ENCODE measurements around the gene FADS1. TPM values are rescaled to one million over a fixed set of nuclear protein-coding genes. Genes with fewer than 3 reads are reported as not detected.

The FADS1 gene
- total RNA-seq (ENCODE audit: unreplicated experiment) = 155 TPM
- long read RNA-seq, full-length matches to known transcripts = 105 of 139 reads
- long read RNA-seq, partial matches to known transcripts = 16 of 139 reads
- long read RNA-seq, other reads (novel, unspliced or antisense) = 18 of 139 reads

- peak within 1 kb of the TSS; percentile 99 for H3K27ac Mint-ChIP-seq (ENCODE audit: unreplicated experiment)
- H3K27me3 Mint-ChIP-seq (ENCODE audit: unreplicated experiment) = peaks cover 11% of the 10 kb centered on the region
- H3K36me3 Mint-ChIP-seq (ENCODE audit: unreplicated experiment) = peaks cover 4% of the 10 kb centered on the region
- H3K9me3 Mint-ChIP-seq (ENCODE audit: unreplicated experiment) = peaks cover 16% of the 10 kb centered on the region
- H3K4me1 Mint-ChIP-seq (ENCODE audit: low read depth, unreplicated experiment) = peaks cover 16% of the 10 kb centered on the region
- H3K4me3 Mint-ChIP-seq (ENCODE audit: unreplicated experiment) = peak within 1 kb of the TSS; percentile 99
- peak; percentile 97 for DNase-seq
- TF ChIP-seq CTCF (IDR thresholded peaks at IDR 0.05; ENCODE audit: partially characterized antibody, unreplicated experiment) = peak; percentile 64
Observed at GRCh38 chr11:61816736-61817455, at the start of gene FADS1. Gene FADS1 (minus strand): TSS chr11:61817003. CDS start chr11:61816929, 74 bp downstream.

- H3K27ac Mint-ChIP-seq (ENCODE audit: unreplicated experiment) = no peak overlapping the region
- H3K36me3 Mint-ChIP-seq (ENCODE audit: unreplicated experiment) = no peaks in the 10 kb centered on the region
- H3K4me3 Mint-ChIP-seq (ENCODE audit: unreplicated experiment) = no peak overlapping the region
- H3K27me3 Mint-ChIP-seq (ENCODE audit: unreplicated experiment) = peaks cover 14% of the 10 kb centered on the region
- peaks cover 14% of the 10 kb centered on the region for H3K4me1 Mint-ChIP-seq (ENCODE audit: low read depth, unreplicated experiment)
- H3K9me3 Mint-ChIP-seq (ENCODE audit: unreplicated experiment) = peaks cover 6% of the 10 kb centered on the region
- DNase-seq = no peak
- no peak for TF ChIP-seq CTCF (IDR thresholded peaks at IDR 0.05; ENCODE audit: partially characterized antibody, unreplicated experiment)
Observed at GRCh38 chr11:61866231-61866957, 49.6 kb upstream of the FADS1 start.

GRCh38 chr11:61864814-61865775 is 48.3 kb upstream of the FADS1 start:
- H3K9me3 Mint-ChIP-seq (ENCODE audit: unreplicated experiment) = peaks cover 6% of the 10 kb centered on the region
- TF ChIP-seq CTCF (IDR thresholded peaks at IDR 0.05; ENCODE audit: partially characterized antibody, unreplicated experiment) = no peak
- no peak for DNase-seq
- peaks cover 6% of the 10 kb centered on the region for H3K4me1 Mint-ChIP-seq (ENCODE audit: low read depth, unreplicated experiment)
- H3K27me3 Mint-ChIP-seq (ENCODE audit: unreplicated experiment) = peaks cover 10% of the 10 kb centered on the region
- H3K4me3 Mint-ChIP-seq (ENCODE audit: unreplicated experiment) = no peak overlapping the region
- H3K36me3 Mint-ChIP-seq (ENCODE audit: unreplicated experiment) = no peaks in the 10 kb centered on the region
- peak overlapping the region; percentile 70 for H3K27ac Mint-ChIP-seq (ENCODE audit: unreplicated experiment)

GRCh38 chr11:61863548-61864081 is 46.8 kb upstream of the FADS1 start:
- Mint-ChIP-seq H3K27ac (ENCODE audit: unreplicated experiment) (no peak overlapping the region), H3K4me1 (ENCODE audit: low read depth, unreplicated experiment) (no peaks in the 10 kb centered on the region), H3K36me3 (ENCODE audit: unreplicated experiment) (peaks cover 4% of the 10 kb centered on the region), H3K4me3 (ENCODE audit: unreplicated experiment) (no peak overlapping the region), H3K9me3 (ENCODE audit: unreplicated experiment) (peaks cover 4% of the 10 kb centered on the region), H3K27me3 (ENCODE audit: unreplicated experiment) (peaks cover 12% of the 10 kb centered on the region)
- TF ChIP-seq CTCF (IDR thresholded peaks at IDR 0.05; ENCODE audit: partially characterized antibody, unreplicated experiment) = no peak
- DNase-seq = no peak

All from glutamatergic neuron (in vitro differentiated cells).